ENCODE results near the gene TMEM132C. TPM values are rescaled to one million over a fixed set of nuclear protein-coding genes. Genes with fewer than 3 reads are reported as not detected.
"Not testable (repeated sequence)": the region's sequence is repeated elsewhere in the genome, so short reads cannot be mapped to it uniquely, and the experiment has no call there.

The TMEM132C gene
- 2.2 TPM for total RNA-seq
- long read RNA-seq, full-length matches to known transcripts = 2 of 6 reads
- long read RNA-seq, partial matches to known transcripts = 2 of 6 reads
- long read RNA-seq, other reads (novel, unspliced or antisense) = 2 of 6 reads

- intact Hi-C loops (cut with DNase I) = no loop called here
- ATAC-seq (ENCODE audit: poor library complexity) = no peak
- no peak for DNase-seq
Measured at GRCh38 chr12:128267131-128267622, at the start of gene TMEM132C. TMEM132C (plus strand) TSS chr12:128267170; CDS start chr12:128267403, 233 bp downstream.

GRCh38 chr12:128224226-128224625 lies 42.7 kb upstream of the TMEM132C start:
- ATAC-seq (ENCODE audit: poor library complexity) (no peak), DNase-seq (no peak)
- intact Hi-C loops (cut with DNase I) = no loop called here

- ATAC-seq (ENCODE audit: poor library complexity) (no peak), DNase-seq (no peak)
- intact Hi-C loops (cut with DNase I) = no loop called here
Measured at GRCh38 chr12:128228581-128228980, 38.4 kb upstream of the TMEM132C start.

GRCh38 chr12:128235635-128236417 lies 31.1 kb upstream of the TMEM132C start:
- intact Hi-C loops (cut with DNase I) = no loop called here

GRCh38 chr12:128236525-128236924 lies 30.4 kb upstream of the TMEM132C start:
- intact Hi-C loops (cut with DNase I) = no loop called here
- ATAC-seq (ENCODE audit: poor library complexity) = no peak
- DNase-seq = no peak

More at GRCh38 chr12:128235635-128236417, 31.1 kb upstream of the TMEM132C start:
- no peak for DNase-seq
- ATAC-seq (ENCODE audit: poor library complexity) = no peak

GRCh38 chr12:128240745-128241144 lies 26.2 kb upstream of the TMEM132C start:
- intact Hi-C loops (cut with DNase I) = no loop called here
- no peak for DNase-seq
- ATAC-seq (ENCODE audit: poor library complexity) = no peak

GRCh38 chr12:128245121-128245520 lies 21.8 kb upstream of the TMEM132C start:
- intact Hi-C loops (cut with DNase I) = no loop called here
- ATAC-seq (ENCODE audit: poor library complexity) (no peak), DNase-seq (no peak)

GRCh38 chr12:128245905-128246304 lies 21.1 kb upstream of the TMEM132C start:
- ATAC-seq (ENCODE audit: poor library complexity) (no peak), DNase-seq (no peak)
- intact Hi-C loops (cut with DNase I) = no loop called here

- intact Hi-C loops (cut with DNase I) = no loop called here
- ATAC-seq (ENCODE audit: poor library complexity) (no peak), DNase-seq (no peak)
Measured at GRCh38 chr12:128250096-128250495, 16.9 kb upstream of the TMEM132C start.

- ATAC-seq (ENCODE audit: poor library complexity); intact Hi-C loops (cut with DNase I); DNase-seq: not testable (repeated sequence)
Measured at GRCh38 chr12:128253829-128254228, 13.1 kb upstream of the TMEM132C start.

GRCh38 chr12:128258866-128259555 lies 8.0 kb upstream of the TMEM132C start:
- DNase-seq (no peak), ATAC-seq (ENCODE audit: poor library complexity) (peak; percentile 43)
- intact Hi-C loops (cut with DNase I) = no loop called here

- ATAC-seq (ENCODE audit: poor library complexity) (no peak), DNase-seq (peak; percentile 41)
- intact Hi-C loops (cut with DNase I) = no loop called here
Measured at GRCh38 chr12:128259556-128260070, 7.4 kb upstream of the TMEM132C start.

GRCh38 chr12:128261757-128262156 lies 5.2 kb upstream of the TMEM132C start:
- ATAC-seq (ENCODE audit: poor library complexity) (no peak), DNase-seq (no peak)
- intact Hi-C loops (cut with DNase I) = no loop called here

GRCh38 chr12:128265566-128265965 lies 1.4 kb upstream of the TMEM132C start:
- DNase-seq (peak; percentile 55), ATAC-seq (ENCODE audit: poor library complexity) (peak; percentile 42)
- intact Hi-C loops (cut with DNase I) = no loop called here

- no peak for DNase-seq
- ATAC-seq (ENCODE audit: poor library complexity) = no peak
- intact Hi-C loops (cut with DNase I) = no loop called here
Measured at GRCh38 chr12:128266086-128266485, 884 bp upstream of the TMEM132C start.

GRCh38 chr12:128266541-128267130 lies 334 bp upstream of the TMEM132C start:
- no peak for DNase-seq
- ATAC-seq (ENCODE audit: poor library complexity) = peak; percentile 23
- intact Hi-C loops (cut with DNase I) = no loop called here

GRCh38 chr12:128267651-128268378 lies 845 bp downstream of the TMEM132C start:
- no peak for DNase-seq
- intact Hi-C loops (cut with DNase I) = no loop called here
- peak; percentile 11 for ATAC-seq (ENCODE audit: poor library complexity)

GRCh38 chr12:128268379-128268995 lies 1.5 kb downstream of the TMEM132C start:
- intact Hi-C loops (cut with DNase I) = no loop called here
- ATAC-seq (ENCODE audit: poor library complexity) (peak; percentile 48), DNase-seq (no peak)

Data from Right ventricle myocardium superior (tissue), 1 donor.